Adipocyte (in vitro differentiated cells): ENCODE results near the gene CAMTA1.
A peak's percentile ranks its signal among the peaks of the same experiment; 100 is the strongest.

ENCODE experiments used
- DNase-seq: peaks from one replicate; pipeline ENCODE4 v3.0.0-alpha.2; 2015; ENCODE audit warnings: low read depth
- H3K27me3 ChIP-seq: replicated peaks from 2 replicates; pipeline ENCODE4 v1.7.0; 2013; ENCODE audit warnings: mild to moderate bottlenecking, low read length, moderate library complexity; ENCODE audit not compliant: control insufficient read depth, insufficient read depth
- H3K36me3 ChIP-seq: 2 replicates; pipeline ENCODE4 v1.7.0; 2013; ENCODE audit warnings: low read length, mild to moderate bottlenecking, moderate library complexity; ENCODE audit not compliant: control insufficient read depth, insufficient read depth, severe bottlenecking
- H3K4me1 ChIP-seq: 2 replicates; pipeline ENCODE4 v1.7.0; 2013; ENCODE audit warnings: mild to moderate bottlenecking, low read length, moderate library complexity; ENCODE audit not compliant: control insufficient read depth, insufficient read depth
- H3K4me3 ChIP-seq: 2 replicates; pipeline ENCODE4 v1.7.0; 2013; ENCODE audit warnings: mild to moderate bottlenecking, low read length, moderate library complexity
- H3K9ac ChIP-seq: 2 replicates; pipeline ENCODE4 v1.7.0; 2013; ENCODE audit warnings: mild to moderate bottlenecking, low read length, moderate library complexity
- H3K9me3 ChIP-seq: 2 replicates; pipeline ENCODE4 v1.7.0; 2013; ENCODE audit warnings: mild to moderate bottlenecking, low read length, moderate library complexity; ENCODE audit not compliant: control insufficient read depth

Gene CAMTA1

GRCh38 chr1:6858596-6858995 is 73.3 kb downstream of the CAMTA1 start:
- Histone ChIP-seq H3K4me1 (peaks cover 16% of the 10 kb centered on the region), H3K27me3 (no peaks in the 10 kb centered on the region), H3K9ac (no peak overlapping the region), H3K4me3 (no peak overlapping the region), H3K9me3 (peaks cover 3% of the 10 kb centered on the region), H3K36me3 (no peaks in the 10 kb centered on the region)
- peak; percentile 14 for DNase-seq

DNA sequence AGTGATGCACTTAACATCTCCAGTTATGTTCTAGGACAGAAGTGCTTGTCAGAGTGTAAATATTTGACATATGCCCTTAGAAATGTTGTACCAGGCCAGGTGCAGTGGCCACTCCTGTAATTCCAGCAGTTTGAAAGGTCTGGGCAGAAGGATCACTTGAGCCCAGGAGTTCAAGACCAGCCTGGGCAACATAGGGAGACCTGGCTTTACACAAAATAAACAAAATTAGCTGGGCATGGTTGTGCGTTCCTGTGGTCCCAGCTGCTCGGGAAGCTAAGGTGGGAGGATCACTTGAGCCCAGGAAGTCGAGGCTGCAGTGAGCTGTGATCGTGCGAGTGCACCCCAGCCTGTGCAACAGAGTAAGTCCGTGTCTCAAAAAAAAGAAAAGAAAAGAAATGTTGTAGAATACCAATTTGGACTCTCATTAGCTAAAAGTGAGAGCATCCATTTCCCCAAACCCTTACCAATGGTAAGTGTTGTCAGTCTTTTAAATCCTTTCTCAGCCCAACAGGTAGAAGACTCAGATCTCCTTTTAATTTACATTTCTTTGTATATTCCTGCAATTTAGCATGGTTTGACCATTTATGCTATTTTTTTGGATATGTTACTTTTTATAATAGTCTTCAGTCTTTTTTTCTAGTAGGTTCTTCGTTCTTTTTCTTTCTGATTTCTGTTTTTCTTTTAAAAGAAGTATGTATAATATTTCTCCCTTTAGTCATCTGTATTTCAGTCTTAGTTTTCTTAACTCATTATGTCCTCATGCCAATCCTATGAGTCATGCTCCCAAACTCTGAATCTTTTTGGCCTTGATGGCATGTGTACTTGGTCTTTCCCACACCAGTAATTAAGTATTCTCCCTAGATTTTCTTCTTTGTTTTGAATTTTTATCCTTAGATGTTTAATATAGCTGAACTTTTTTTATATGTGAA is 74.4 kb downstream of the CAMTA1 start:
- Histone ChIP-seq H3K27me3 (no peaks in the 10 kb centered on the region), H3K36me3 (no peaks in the 10 kb centered on the region), H3K4me1 (peaks cover 16% of the 10 kb centered on the region), H3K9me3 (no peaks in the 10 kb centered on the region), H3K9ac (peak overlapping the region; percentile 82), H3K4me3 (peak overlapping the region; percentile 78)
- peak; percentile 96 for DNase-seq

DNA sequence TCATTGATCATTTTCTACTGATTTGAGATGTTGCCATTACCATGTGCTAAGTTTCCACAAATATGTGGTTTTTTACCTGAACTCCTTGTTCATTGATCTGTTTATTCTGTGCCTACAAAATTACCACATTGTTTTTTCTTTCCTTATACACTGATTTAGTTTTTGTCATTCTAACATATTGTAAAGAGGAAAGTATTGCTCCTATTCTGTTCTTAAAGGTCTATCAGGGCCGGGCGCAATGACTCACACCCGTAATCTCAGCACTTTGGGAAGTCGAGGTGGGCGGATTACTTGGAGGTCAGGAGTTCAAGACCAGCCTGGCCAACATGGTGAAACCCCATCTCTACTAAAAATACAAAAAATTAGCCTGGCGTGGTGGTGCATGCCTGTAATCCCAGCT is 75.1 kb downstream of the CAMTA1 start:
- Histone ChIP-seq H3K4me3 (no peak overlapping the region), H3K9me3 (no peaks in the 10 kb centered on the region), H3K4me1 (peaks cover 16% of the 10 kb centered on the region), H3K27me3 (no peaks in the 10 kb centered on the region), H3K36me3 (no peaks in the 10 kb centered on the region), H3K9ac (no peak overlapping the region)
- DNase-seq: peak; percentile 19

GRCh38 chr1:6861075-6861724 is 75.9 kb downstream of the CAMTA1 start:
- no peaks in the 10 kb centered on the region for H3K9me3 ChIP-seq
- no peak overlapping the region for H3K4me3 ChIP-seq
- DNase-seq: no peak
- H3K4me1 ChIP-seq: peaks cover 16% of the 10 kb centered on the region
- H3K9ac ChIP-seq: no peak overlapping the region
- no peaks in the 10 kb centered on the region for H3K36me3 ChIP-seq
- H3K27me3 ChIP-seq: no peaks in the 10 kb centered on the region

DNA sequence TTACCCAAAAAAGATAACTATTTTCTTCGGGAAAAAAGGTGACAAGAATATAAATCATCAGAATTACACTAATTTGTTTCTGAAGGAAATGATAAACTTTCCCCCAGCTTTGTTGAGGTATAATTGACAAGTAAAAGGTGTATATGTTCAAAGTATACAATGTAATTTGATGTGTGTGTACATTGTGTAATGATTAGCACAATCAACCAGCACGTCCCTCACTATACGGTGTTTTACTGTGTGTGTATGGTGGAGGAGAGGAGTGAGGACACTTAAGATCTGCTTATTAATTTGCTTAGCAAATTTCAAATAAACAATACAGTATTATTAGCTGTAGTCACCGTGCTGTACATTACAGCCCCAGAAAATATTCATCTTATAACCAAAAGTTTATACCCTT is 77.7 kb downstream of the CAMTA1 start:
- peaks cover 16% of the 10 kb centered on the region for H3K4me1 ChIP-seq
- H3K9ac ChIP-seq: no peak overlapping the region
- H3K4me3 ChIP-seq: no peak overlapping the region
- DNase-seq: no peak
- no peaks in the 10 kb centered on the region for H3K27me3 ChIP-seq
- H3K36me3 ChIP-seq: no peaks in the 10 kb centered on the region
- H3K9me3 ChIP-seq: no peaks in the 10 kb centered on the region

- no peak for DNase-seq
- Histone ChIP-seq H3K4me3 (no peak overlapping the region), H3K9me3 (no peaks in the 10 kb centered on the region), H3K9ac (no peak overlapping the region), H3K4me1 (peaks cover 19% of the 10 kb centered on the region), H3K36me3 (no peaks in the 10 kb centered on the region), H3K27me3 (no peaks in the 10 kb centered on the region)
These were observed 78.9 kb downstream of the CAMTA1 start for GRCh38 chr1:6864166-6864565.

DNA sequence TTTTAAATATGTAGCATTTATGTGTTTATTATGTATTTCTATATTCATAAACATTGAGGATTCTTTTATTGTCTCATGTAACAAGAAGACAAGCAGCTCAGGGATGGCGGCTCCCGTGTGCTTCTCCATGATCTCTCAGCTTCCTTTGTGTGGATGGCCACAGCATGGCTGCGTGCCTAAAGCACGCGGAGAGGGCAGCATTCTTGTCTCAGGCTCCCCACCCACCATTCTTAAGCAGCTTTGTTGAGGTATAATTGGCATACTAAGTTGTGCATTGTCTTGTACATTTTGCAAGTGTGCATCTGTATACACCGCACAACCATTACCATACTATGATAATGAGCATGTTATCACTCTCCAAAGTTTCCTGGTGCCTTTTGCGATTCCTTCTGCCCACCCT is 81.6 kb downstream of the CAMTA1 start:
- H3K27me3 ChIP-seq: no peaks in the 10 kb centered on the region
- H3K36me3 ChIP-seq: no peaks in the 10 kb centered on the region
- no peak overlapping the region for H3K4me3 ChIP-seq
- peaks cover 17% of the 10 kb centered on the region for H3K4me1 ChIP-seq
- no peak overlapping the region for H3K9ac ChIP-seq
- no peak for DNase-seq
- no peaks in the 10 kb centered on the region for H3K9me3 ChIP-seq

DNA sequence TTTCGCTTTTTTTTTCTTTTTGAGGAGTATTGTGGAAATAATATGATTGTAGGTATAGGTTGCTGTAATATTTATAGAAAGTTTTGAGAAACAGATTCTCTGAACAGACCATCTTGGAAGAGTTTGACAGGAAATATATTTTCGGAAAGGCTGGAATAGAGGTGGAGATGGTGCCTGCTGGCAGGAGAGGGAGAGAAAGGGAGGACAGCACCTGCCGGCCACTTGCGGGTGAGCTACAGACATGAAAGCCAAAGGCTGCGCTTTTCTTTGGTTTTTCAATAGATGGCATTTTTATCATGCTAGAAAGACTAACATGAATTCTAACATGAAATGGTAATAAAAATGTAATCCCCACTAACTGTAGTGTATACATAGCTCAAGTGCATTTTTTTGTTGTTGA is 82.1 kb downstream of the CAMTA1 start:
- Histone ChIP-seq H3K4me1 (peaks cover 17% of the 10 kb centered on the region), H3K36me3 (no peaks in the 10 kb centered on the region), H3K4me3 (no peak overlapping the region), H3K9me3 (no peaks in the 10 kb centered on the region), H3K9ac (no peak overlapping the region), H3K27me3 (no peaks in the 10 kb centered on the region)
- DNase-seq: no peak

DNA sequence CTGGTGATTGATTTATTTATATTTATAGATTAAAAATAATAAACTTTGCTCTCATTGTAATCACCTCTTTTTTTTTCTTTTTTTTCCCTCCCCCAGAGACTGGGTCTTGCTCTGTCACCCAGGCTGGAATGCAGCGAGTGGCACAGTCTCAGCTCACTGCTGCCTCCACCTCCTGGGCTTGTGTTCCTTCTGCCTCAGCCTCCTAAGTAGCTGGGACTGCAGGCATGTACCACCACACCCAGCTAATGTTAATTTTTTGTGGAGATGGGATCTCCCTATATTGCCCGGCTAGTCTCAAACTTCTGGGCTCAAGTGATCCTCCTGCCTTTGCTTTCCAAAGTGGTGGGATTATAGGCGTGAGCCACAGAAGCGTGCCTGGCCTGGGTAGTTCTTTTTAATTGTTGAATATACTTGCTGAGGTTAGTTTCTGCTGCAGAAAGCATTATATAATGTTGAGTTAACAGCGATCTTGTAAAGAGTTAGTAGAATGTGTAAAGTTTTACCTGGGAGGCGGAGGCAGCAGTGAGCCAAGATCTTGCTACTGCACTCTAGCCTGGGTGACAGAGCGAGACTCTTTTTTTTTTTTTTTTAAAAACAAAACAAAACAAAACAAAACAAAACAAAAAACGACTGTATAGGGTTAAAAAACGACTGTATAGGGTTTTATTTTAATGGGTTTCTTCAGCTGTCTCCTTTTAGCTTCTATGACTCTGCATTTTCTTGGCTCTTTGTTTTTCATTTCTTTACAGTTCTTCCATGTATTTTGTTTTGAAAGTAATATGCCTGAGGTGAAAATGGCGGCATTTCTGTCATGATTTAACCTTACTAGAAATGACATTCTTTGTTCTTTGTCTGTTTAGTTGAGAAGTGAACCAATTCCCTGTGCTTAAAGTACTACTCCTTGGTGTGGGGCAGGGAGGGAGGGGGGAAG is 82.7 kb downstream of the CAMTA1 start:
- Histone ChIP-seq H3K27me3 (no peaks in the 10 kb centered on the region), H3K4me3 (no peak overlapping the region), H3K9ac (no peak overlapping the region), H3K36me3 (no peaks in the 10 kb centered on the region), H3K9me3 (no peaks in the 10 kb centered on the region), H3K4me1 (peaks cover 23% of the 10 kb centered on the region)
- DNase-seq: no peak

- no peaks in the 10 kb centered on the region for H3K9me3 ChIP-seq
- H3K36me3 ChIP-seq: no peaks in the 10 kb centered on the region
- no peak overlapping the region for H3K4me3 ChIP-seq
- no peak overlapping the region for H3K9ac ChIP-seq
- peak; percentile 43 for DNase-seq
- no peaks in the 10 kb centered on the region for H3K27me3 ChIP-seq
- peaks cover 30% of the 10 kb centered on the region for H3K4me1 ChIP-seq
These were observed 83.6 kb downstream of the CAMTA1 start for GRCh38 chr1:6868660-6869380.
